ENCODE data around the gene CNTNAP2. TPM values are rescaled to one million over a fixed set of nuclear protein-coding genes. Genes with fewer than 3 reads are reported as not detected.

The CNTNAP2 gene
- total and polyA plus RNA-seq, 4 donors = 0.14 to 2.3 (median 1.1) TPM

- TF ChIP-seq, protein P1, sequence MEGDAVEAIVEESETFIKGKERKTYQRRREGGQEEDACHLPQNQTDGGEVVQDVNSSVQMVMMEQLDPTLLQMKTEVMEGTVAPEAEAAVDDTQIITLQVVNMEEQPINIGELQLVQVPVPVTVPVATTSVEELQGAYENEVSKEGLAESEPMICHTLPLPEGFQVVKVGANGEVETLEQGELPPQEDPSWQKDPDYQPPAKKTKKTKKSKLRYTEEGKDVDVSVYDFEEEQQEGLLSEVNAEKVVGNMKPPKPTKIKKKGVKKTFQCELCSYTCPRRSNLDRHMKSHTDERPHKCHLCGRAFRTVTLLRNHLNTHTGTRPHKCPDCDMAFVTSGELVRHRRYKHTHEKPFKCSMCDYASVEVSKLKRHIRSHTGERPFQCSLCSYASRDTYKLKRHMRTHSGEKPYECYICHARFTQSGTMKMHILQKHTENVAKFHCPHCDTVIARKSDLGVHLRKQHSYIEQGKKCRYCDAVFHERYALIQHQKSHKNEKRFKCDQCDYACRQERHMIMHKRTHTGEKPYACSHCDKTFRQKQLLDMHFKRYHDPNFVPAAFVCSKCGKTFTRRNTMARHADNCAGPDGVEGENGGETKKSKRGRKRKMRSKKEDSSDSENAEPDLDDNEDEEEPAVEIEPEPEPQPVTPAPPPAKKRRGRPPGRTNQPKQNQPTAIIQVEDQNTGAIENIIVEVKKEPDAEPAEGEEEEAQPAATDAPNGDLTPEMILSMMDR (IDR thresholded peaks at IDR 0.05; ENCODE audit: low read depth, low read length, missing input control) = no peak
- TF ChIP-seq, protein P2, sequence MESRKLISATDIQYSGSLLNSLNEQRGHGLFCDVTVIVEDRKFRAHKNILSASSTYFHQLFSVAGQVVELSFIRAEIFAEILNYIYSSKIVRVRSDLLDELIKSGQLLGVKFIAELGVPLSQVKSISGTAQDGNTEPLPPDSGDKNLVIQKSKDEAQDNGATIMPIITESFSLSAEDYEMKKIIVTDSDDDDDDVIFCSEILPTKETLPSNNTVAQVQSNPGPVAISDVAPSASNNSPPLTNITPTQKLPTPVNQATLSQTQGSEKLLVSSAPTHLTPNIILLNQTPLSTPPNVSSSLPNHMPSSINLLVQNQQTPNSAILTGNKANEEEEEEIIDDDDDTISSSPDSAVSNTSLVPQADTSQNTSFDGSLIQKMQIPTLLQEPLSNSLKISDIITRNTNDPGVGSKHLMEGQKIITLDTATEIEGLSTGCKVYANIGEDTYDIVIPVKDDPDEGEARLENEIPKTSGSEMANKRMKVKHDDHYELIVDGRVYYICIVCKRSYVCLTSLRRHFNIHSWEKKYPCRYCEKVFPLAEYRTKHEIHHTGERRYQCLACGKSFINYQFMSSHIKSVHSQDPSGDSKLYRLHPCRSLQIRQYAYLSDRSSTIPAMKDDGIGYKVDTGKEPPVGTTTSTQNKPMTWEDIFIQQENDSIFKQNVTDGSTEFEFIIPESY (IDR thresholded peaks at IDR 0.05) = no peak
Measured at GRCh38 chr7:147859486-147859885, 1742.9 kb downstream of the CNTNAP2 start (continued).

DNA sequence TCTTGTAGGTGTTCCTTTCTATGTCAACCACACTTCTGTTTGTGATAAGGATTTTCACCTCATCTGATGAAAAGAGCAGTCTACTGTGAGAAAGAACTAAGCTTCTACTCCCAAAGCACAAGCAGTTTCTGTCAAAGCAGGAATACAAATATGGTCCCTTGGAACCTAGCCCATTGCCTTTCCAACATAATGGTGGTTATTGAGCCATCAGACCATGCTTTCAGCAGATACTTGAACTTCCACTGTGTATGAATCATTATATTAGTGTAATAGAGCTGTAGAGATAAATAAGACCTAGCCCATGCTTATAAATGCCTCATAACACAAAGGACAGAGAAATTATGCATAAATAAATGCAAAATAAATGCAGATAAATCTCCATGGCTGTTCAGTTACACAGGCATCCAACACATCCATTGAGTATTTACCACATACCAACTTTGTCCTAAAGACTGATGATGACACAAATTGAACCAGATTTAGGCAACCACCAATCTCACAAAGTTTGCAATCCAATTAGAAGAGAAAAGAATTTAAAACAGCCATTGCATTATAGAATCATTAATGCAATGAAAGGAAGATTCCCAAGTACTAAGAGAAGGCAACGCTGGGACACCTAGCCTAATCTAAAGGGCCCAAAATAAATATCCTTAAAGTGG, 1744.6 kb downstream of the CNTNAP2 start:
- 79% methylated on average over 1 of the region's 1 CpG for WGBS
- H3K36me3 ChIP-seq (ENCODE audit: control insufficient read depth in 4 of 4, insufficient read depth in 3 of 4, low read depth in 1 of 4, low read length in 3 of 4) = no peaks in the 10 kb centered on the region
- DNase-seq (ENCODE audit: low spot score) = no peak

GRCh38 chr7:147861945-147862344, 1745.3 kb downstream of the CNTNAP2 start:
- WGBS = 82% methylated on average over 6 of the region's 6 CpGs

More for the DNA sequence above, 1744.6 kb downstream of the CNTNAP2 start:
- no peak for TF ChIP-seq HNF4A (conservative IDR thresholded peaks at IDR 0.05)
- TF ChIP-seq HNF4G (IDR thresholded peaks at IDR 0.05) = no peak
- no peak for TF ChIP-seq MAX (IDR thresholded peaks at IDR 0.05)
- TF ChIP-seq FOXA1 (IDR thresholded peaks at IDR 0.05) = no peak
- TF ChIP-seq NR2F2 (IDR thresholded peaks at IDR 0.05) = no peak
- no peak for TF ChIP-seq SP1 (IDR thresholded peaks at IDR 0.05)
- TF ChIP-seq, protein P1 (IDR thresholded peaks at IDR 0.05; ENCODE audit: low read depth, low read length, missing input control) = no peak
- TF ChIP-seq ATF3 (IDR thresholded peaks at IDR 0.05) = no peak
- no peak for TF ChIP-seq RAD21 (IDR thresholded peaks at IDR 0.05)
- H3K4me1 ChIP-seq (ENCODE audit: control insufficient read depth in 4 of 4, insufficient read depth in 4 of 4, low read length in 3 of 4) = no peaks in the 10 kb centered on the region
- H3K27ac ChIP-seq (ENCODE audit: low read depth in 1 of 2, low read length in 2 of 2) = no peak overlapping the region
- H3K27me3 ChIP-seq (ENCODE audit: control insufficient read depth in 4 of 4, insufficient read depth in 4 of 4, low read length in 3 of 4) = no peaks in the 10 kb centered on the region
- no peak overlapping the region for H3K4me3 ChIP-seq (ENCODE audit: low read depth in 1 of 3, low read length in 3 of 3)
- no peak overlapping the region for H3K9ac ChIP-seq (ENCODE audit: low read depth in 1 of 2, low read length in 2 of 2)
- no peaks in the 10 kb centered on the region for H3K9me3 ChIP-seq (ENCODE audit: control insufficient read depth in 4 of 4, low read length in 3 of 4)

More at GRCh38 chr7:147861945-147862344, 1745.3 kb downstream of the CNTNAP2 start:
- Histone ChIP-seq H3K9ac (ENCODE audit: low read depth in 1 of 2, low read length in 2 of 2) (no peak overlapping the region), H3K4me3 (ENCODE audit: low read depth in 1 of 3, low read length in 3 of 3) (no peak overlapping the region), H3K9me3 (ENCODE audit: control insufficient read depth in 4 of 4, low read length in 3 of 4) (no peaks in the 10 kb centered on the region), H3K27me3 (ENCODE audit: control insufficient read depth in 4 of 4, insufficient read depth in 4 of 4, low read length in 3 of 4) (no peaks in the 10 kb centered on the region), H3K27ac (ENCODE audit: low read depth in 1 of 2, low read length in 2 of 2) (no peak overlapping the region), H3K36me3 (ENCODE audit: control insufficient read depth in 4 of 4, insufficient read depth in 3 of 4, low read depth in 1 of 4, low read length in 3 of 4) (no peaks in the 10 kb centered on the region), H3K4me1 (ENCODE audit: control insufficient read depth in 4 of 4, insufficient read depth in 4 of 4, low read length in 3 of 4) (no peaks in the 10 kb centered on the region)
- TF ChIP-seq HNF4A (conservative IDR thresholded peaks at IDR 0.05) = no peak
- TF ChIP-seq RAD21 (IDR thresholded peaks at IDR 0.05) = no peak
- no peak for TF ChIP-seq FOXA2 (IDR thresholded peaks at IDR 0.05)
- TF ChIP-seq GABPA (IDR thresholded peaks at IDR 0.05 in 1 of 2, conservative IDR thresholded peaks at IDR 0.05 in 1 of 2) = no peak
- no peak for TF ChIP-seq RXRA (IDR thresholded peaks at IDR 0.05)
- TF ChIP-seq TAF1 (conservative IDR thresholded peaks at IDR 0.05) = no peak
- DNase-seq (ENCODE audit: low spot score) = no peak
